DMS153 treated with DMSO at 0.1 percent for 48 hours (cell line): Measurements from ENCODE around the gene GPHA2.
"Not testable (repeated sequence)": the region's sequence is repeated elsewhere in the genome, so short reads cannot be mapped to it uniquely, and the experiment has no call there.

Source experiments
- DNase-seq: peaks from one replicate; lab custom pipeline; 2025; ENCODE audit not compliant: unreplicated experiment; lab: John Stamatoyannopoulos, UW

The GPHA2 gene

GRCh38 chr11:64935359-64936081 is at the start of gene GPHA2:
Gene GPHA2 (minus strand): TSS chr11:64935893. CDS start chr11:64935460, 433 bp downstream.
- peak; percentile 19 for DNase-seq

DNA sequence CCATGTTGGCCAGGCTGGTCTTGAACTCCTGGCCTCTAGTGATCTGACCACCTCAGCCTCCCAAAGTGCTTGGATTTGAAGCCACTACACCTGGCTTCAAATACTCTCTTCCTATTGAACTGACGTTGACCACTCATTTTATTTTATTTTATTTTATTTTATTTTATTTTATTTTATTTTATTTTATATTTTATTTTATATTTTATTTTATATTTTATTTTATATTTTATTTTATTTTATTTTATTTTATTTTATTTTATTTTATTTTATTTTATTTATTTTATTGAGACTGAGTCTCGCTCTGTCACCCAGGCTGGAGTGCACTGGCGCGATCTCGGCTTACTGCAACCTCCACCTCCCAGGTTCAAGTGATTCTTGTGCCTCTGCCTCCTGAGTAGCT is 47.6 kb upstream of the GPHA2 start:
- not testable (repeated sequence) for DNase-seq

GRCh38 chr11:64976651-64977050 is 41.0 kb upstream of the GPHA2 start:
- no peak for DNase-seq

DNA sequence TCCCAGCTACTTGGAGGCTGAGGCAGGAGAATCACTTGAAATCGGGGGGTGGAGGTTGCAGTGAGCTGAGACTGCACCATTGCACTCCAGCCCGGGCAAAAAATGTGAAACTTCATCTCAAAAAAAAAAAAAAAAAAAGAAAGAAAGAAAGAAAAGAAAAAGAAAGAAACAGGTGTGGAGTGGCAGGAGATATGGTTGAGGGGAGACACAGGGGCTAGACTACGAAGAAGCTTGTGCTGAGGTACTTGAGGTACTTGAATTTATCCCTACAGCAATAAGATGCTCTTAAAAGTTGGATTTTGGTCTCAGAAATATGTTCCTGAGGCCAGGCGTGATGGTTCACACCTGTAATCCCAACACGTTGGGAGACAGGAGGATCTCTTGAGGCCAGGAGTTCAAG is 38.4 kb upstream of the GPHA2 start:
- DNase-seq = no peak

GRCh38 chr11:64971421-64972233 is 35.9 kb upstream of the GPHA2 start, which contains the start of gene MAJIN:
Gene MAJIN (minus strand): TSS chr11:64972108. CDS start chr11:64959405, 12,703 bp downstream.
- no peak for DNase-seq

- DNase-seq = no peak
Observed at GRCh38 chr11:64970731-64971151, 35.0 kb upstream of the GPHA2 start.

- no peak for DNase-seq
Observed at GRCh38 chr11:64969209-64969608, 33.5 kb upstream of the GPHA2 start.

GRCh38 chr11:64967375-64967774 is 31.7 kb upstream of the GPHA2 start:
- no peak for DNase-seq

- no peak for DNase-seq
Observed at GRCh38 chr11:64963072-64963631, 27.5 kb upstream of the GPHA2 start.

GRCh38 chr11:64960719-64961118 is 25.0 kb upstream of the GPHA2 start:
- no peak for DNase-seq

DNA sequence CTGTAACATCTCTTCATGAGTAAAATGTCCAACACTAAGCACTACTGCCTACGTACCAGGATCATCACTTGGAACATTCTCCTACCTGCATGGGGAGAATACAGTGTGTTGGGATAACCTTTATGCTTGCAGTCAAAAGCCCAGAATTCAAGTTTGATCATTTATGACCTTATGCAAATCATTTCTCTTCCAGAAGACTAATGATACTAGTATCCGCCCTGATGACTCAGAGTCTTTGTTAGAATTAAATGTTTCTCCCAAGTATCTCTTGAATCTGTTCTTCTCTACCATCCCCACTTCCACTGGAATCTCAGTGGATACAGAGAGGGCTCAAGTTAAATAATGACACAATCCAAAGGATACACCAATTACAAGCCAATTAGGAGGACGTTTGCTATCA is 23.8 kb upstream of the GPHA2 start:
- DNase-seq = no peak

DNA sequence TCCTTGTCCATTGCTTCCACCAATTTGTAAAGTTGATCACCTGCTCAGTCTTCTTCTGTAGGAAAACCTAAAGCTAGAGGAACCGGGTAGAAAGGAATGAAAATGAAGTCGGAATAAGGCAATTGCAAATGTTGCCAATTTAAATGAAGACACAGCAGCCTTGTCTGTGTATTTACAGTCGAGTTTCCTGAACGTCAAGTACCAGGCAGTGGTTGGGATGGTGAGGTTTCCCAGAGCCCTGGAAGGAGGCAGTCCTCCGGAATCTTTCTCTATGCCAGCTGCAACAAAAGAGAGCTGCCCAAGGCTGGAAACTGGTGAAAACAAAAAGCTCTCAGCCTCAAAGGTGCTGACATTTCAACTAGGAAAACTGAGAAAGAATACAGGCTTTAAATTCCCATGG is 18.5 kb upstream of the GPHA2 start:
- DNase-seq = no peak

- DNase-seq = no peak
Observed at GRCh38 chr11:64951529-64951928, 15.8 kb upstream of the GPHA2 start.

- no peak for DNase-seq
Observed at GRCh38 chr11:64947208-64947814, 11.6 kb upstream of the GPHA2 start.

GRCh38 chr11:64936539-64936938 is 846 bp upstream of the GPHA2 start:
- DNase-seq = no peak

- DNase-seq = no peak
Observed at GRCh38 chr11:64934682-64935358, 873 bp downstream of the GPHA2 start.

- no peak for DNase-seq
Observed at GRCh38 chr11:64933935-64934681, 1.6 kb downstream of the GPHA2 start.

DNA sequence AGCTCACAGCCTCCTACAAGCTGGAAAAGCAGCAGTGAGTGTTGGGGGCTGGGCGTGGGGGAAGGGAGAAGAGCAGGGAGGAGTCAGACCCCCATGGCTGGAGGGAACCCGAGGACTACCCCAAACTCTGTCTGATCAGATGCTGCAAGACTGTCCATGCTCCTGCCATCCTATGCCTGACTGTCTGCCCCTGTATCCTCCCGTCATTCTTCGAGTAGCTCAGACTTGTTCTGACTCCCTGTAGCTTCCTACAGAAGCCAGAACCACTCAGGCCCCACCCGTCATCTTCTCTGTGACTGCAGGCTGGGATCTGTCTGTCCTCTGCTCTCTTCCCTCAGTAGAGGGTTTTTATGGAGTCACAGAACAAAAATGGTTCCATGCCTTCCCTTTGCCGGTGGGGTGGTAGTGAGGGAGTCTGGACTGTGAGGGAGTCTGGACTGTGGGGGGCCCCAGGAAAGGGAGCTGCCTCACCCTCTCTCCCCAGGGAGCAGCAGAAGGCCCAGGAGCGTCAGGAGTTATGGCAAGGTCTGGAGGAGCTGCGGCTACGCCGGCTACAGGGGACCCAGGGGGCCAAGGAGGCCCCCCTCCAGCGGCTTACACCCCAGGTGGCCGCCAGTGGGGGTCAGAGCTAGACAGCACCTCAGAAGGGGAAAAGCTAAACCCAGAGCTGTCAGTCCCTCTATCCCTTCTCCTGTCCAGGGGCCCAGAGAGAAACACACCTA is 2.3 kb downstream of the GPHA2 start:
- DNase-seq = no peak

DNA sequence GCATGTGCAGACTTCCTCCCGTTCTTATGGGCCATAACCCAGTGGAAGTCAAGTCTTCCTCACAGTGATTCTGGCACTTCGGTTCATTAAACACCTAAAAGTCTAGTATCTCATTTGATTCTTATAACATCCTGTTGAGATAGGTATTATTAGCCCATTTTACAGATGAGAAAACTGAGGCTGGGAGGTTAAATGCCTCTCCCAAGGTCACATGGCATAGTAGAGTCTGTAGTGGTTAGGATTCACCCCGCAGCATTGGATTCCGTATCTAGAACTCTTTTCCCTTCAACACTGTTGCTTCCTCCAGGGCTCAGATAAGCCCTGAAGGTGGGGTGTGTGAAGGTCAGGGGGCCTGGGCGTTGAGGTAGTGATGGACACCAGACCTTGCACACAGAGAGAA is 3.4 kb downstream of the GPHA2 start:
- DNase-seq = no peak

DNA sequence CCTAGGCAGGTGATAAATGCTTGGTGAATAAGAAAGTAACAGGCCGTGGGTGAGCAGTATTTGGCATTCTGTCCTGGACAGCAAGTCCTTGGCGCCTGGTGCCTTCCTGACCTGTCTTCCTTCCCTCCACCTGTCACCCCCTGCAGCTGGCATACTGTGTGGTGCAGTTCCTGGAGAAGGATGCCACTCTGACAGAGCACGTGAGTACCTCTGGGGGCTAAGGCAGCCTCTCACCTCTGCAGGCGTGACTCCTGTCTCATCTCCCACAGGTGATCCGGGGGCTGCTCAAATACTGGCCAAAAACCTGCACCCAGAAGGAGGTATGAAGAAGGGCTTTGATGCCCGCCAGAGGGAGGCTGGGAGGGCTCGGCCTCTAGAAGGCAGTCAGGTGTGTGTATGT is 4.4 kb downstream of the GPHA2 start:
- DNase-seq = no peak
